ENCODE data around the gene GRM4. TPM values are rescaled to one million over a fixed set of nuclear protein-coding genes. Genes with fewer than 3 reads are reported as not detected.

The GRM4 gene
- total and polyA plus RNA-seq, 8 donors = 0.30 to 0.70 (median 0.43) TPM; not detected in 2

DNA sequence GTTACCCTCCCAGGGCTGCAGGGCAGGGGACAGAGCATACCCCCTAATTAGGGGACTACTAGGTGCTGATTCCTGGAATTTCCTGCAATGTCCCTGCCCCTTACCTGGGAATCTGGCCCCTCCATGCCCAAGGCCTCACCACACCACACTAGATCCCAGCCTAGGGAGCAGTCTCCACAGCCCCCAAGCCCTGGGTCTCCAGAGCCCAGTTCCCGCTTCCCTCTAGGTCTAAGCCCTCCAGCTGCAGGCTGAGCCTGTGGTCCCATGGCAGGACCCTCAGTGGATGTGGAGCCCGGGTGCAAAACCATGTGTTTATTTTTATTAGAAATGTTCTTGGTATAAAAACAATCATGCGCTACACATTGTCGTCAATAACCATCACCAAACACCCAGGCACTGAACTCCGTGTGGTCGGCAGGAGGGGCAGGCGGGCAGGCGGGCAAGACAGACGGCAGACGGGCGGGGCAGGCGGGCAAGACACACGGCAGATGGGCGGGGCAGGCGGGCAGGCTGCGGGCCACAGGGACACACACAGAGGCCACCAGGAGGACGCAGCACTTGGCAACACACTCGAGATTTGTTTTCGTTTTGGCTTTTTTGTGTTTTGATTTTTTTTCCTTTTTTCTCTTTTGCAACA, 124.2 kb downstream of the GRM4 start:
- TF ChIP-seq, protein P1, sequence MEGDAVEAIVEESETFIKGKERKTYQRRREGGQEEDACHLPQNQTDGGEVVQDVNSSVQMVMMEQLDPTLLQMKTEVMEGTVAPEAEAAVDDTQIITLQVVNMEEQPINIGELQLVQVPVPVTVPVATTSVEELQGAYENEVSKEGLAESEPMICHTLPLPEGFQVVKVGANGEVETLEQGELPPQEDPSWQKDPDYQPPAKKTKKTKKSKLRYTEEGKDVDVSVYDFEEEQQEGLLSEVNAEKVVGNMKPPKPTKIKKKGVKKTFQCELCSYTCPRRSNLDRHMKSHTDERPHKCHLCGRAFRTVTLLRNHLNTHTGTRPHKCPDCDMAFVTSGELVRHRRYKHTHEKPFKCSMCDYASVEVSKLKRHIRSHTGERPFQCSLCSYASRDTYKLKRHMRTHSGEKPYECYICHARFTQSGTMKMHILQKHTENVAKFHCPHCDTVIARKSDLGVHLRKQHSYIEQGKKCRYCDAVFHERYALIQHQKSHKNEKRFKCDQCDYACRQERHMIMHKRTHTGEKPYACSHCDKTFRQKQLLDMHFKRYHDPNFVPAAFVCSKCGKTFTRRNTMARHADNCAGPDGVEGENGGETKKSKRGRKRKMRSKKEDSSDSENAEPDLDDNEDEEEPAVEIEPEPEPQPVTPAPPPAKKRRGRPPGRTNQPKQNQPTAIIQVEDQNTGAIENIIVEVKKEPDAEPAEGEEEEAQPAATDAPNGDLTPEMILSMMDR (IDR thresholded peaks at IDR 0.05) = no peak
- peaks cover 0 to 4% of the 10 kb centered on the region in 2 donors for H3K9me3 ChIP-seq
- DNase-seq = no peak
- H3K27ac ChIP-seq = no peak overlapping the region
- intact Hi-C loops (cut with DNase I) = loop anchor here in 1 of 2 donors (10.0 kb wide), 1 partner anchor 247 kb away; no protein-coding TSS in a partner anchor
- H3K27me3 ChIP-seq = peaks cover 0 to 37% of the 10 kb centered on the region in 2 donors
- no peaks in the 10 kb centered on the region for H3K36me3 ChIP-seq
- H3K4me1 ChIP-seq = no peaks in the 10 kb centered on the region
- no peak overlapping the region for H3K4me3 ChIP-seq
- ATAC-seq = no peak

DNA sequence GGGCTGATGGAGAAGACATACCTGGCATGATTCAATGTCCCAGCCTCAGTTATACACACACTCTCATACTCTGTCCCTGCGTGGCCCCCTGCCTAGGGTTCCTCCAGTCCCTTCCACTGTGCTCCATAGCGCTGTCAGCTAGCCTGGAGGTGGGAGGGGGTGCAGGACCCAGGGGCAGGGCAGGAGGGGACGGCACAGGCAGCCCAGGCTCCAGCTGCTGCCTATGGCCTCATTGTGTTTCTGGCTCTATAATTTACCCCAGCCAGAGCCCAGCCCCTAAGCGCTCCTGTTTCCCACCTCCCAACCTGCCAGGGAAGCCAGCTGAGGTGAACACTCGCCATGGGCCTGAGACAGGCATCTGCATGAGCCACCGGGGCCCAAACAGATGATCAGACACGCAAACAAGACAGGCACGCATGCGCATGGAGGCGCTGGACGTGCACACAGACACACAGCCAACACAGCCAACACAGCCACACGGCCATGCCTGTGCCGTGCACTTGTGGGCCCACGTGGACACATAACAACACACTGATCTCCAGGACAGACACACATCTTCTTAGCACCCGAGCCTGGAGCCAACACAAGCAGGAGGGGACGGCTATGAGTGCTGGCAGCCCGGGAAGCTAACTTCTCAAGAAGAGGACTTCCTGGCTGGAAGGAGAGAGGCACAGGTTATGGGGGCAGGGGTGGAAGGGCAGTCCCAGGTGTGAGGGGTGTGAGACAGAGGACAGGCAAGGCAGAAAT, 124.9 kb downstream of the GRM4 start:
- Histone ChIP-seq H3K36me3 (no peaks in the 10 kb centered on the region), H3K4me1 (no peaks in the 10 kb centered on the region), H3K27ac (no peak overlapping the region), H3K9me3 (peaks cover 0 to 7% of the 10 kb centered on the region in 2 donors), H3K4me3 (no peak overlapping the region), H3K27me3 (peaks cover 0 to 30% of the 10 kb centered on the region in 2 donors)
- DNase-seq (no peak), ATAC-seq (no peak)
- intact Hi-C loops (cut with DNase I) = loop anchor here in 1 of 2 donors (10.0 kb wide), 1 partner anchor 246 kb away; no protein-coding TSS in a partner anchor
- TF ChIP-seq, protein P1 (IDR thresholded peaks at IDR 0.05) = no peak

DNA sequence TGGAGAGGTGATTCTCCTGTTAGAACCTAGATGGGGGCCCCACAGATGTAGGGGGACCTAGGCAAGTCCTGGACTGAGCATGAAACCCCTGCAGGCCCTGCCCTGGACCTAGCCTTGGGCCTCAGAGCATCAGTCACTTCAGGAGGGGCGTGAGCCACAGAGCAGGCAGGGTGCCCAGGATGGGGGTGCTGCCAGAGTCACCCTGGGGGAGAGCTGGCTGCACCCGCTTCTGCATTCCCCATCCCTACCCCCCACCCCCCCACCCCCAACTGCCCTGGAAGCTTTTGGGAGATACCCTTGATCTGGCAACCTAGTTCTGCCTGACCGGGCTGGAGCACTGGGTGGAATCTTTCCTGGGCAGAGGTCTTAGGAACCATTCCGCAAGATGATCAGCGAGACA, 125.6 kb downstream of the GRM4 start:
- no peak for DNase-seq
- intact Hi-C loops (cut with DNase I) = loop anchor here in 1 of 2 donors (10.0 kb wide), 1 partner anchor 245 kb away; no protein-coding TSS in a partner anchor
- no peak for ATAC-seq

DNA sequence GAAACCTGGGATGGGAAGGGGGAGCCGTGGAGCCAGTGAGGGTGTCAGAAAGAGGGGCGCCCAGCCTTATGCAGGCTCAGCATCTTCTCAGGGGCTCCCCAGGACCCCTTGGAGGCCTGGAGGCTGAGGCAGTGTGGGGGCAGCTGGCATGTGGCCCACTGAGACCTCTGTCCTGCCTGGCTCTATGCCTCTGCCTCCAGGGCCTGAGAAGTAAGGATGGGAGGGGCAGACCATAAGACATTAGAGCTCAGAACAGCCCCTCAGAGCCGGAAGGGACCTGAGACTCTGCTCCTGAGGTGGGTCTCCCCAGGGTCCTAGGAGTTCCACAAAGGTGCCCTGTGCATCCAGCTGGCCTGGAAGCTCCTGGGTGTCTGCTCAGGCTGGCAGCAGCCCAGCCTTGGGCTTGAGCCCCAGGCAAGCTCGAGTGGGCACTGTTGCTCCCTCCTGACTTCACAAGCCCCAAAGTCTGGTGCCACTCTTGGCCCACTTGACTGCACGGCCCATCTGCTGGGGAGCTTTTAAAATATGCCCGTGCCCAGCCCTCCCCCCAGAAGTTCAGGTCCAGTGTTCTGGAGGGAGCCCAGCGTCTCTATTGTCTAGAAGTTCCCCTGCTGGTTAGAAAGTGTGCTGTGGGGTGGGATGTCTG, 126.8 kb downstream of the GRM4 start:
- TF ChIP-seq, protein P1 (IDR thresholded peaks at IDR 0.05) = no peak
- H3K4me1 ChIP-seq = no peaks in the 10 kb centered on the region
- peaks cover 0 to 30% of the 10 kb centered on the region in 2 donors for H3K27me3 ChIP-seq
- H3K9me3 ChIP-seq = peaks cover 0 to 7% of the 10 kb centered on the region in 2 donors
- ATAC-seq = no peak
- no peak overlapping the region for H3K4me3 ChIP-seq
- H3K27ac ChIP-seq = no peak overlapping the region
- intact Hi-C loops (cut with DNase I) = no loop called here
- no peak for DNase-seq
- no peaks in the 10 kb centered on the region for H3K36me3 ChIP-seq

More for the DNA sequence above, 125.6 kb downstream of the GRM4 start:
- H3K9me3 ChIP-seq = peaks cover 0 to 7% of the 10 kb centered on the region in 2 donors
- H3K27ac ChIP-seq = no peak overlapping the region
- H3K4me1 ChIP-seq = no peaks in the 10 kb centered on the region
- H3K27me3 ChIP-seq = peaks cover 0 to 30% of the 10 kb centered on the region in 2 donors
- no peak overlapping the region for H3K4me3 ChIP-seq
- TF ChIP-seq, protein P1 (IDR thresholded peaks at IDR 0.05) = no peak
- no peaks in the 10 kb centered on the region for H3K36me3 ChIP-seq

DNA sequence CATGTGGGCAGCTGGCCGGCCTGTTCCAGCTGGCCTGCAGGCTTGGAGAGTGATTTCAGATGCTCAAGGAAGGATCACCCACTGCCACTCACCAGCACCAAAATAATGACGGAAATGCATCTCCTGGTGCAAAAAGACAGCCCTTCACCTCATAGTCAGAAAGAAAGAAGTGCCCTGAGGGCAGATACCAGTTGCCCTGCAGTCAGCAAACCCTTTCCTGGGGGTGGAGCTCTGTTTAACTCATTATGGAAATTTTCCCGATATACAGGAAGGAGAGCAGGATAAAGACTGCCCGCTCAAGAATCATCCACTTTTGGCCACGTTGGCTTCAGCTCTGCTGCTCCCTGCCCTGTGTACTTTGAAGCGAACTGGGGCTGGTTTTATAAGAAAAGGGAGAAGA, 127.9 kb downstream of the GRM4 start:
- Histone ChIP-seq H3K4me1 (no peaks in the 10 kb centered on the region), H3K4me3 (no peak overlapping the region), H3K27ac (no peak overlapping the region), H3K27me3 (peaks cover 0 to 24% of the 10 kb centered on the region in 2 donors), H3K9me3 (peaks cover 0 to 7% of the 10 kb centered on the region in 2 donors), H3K36me3 (no peaks in the 10 kb centered on the region)
- ATAC-seq = no peak
- TF ChIP-seq, protein P1 (IDR thresholded peaks at IDR 0.05) = no peak
- intact Hi-C loops (cut with DNase I) = no loop called here
- DNase-seq = no peak
